Camera-type eye (tissue), 1 donor: ENCODE data around the gene SEH1L. TPM values are rescaled to one million over a fixed set of nuclear protein-coding genes. Genes with fewer than 3 reads are reported as not detected.

Source experiments
- total RNA-seq: library from RNA; depleted of rRNA; stranded (reverse); fragments of >200 nt; gene quantifications from one replicate; pipeline ENCODE4 v1.2.3, GENCODE V29; 2014

The SEH1L gene
- total RNA-seq, result 30.5 TPM

DNA sequence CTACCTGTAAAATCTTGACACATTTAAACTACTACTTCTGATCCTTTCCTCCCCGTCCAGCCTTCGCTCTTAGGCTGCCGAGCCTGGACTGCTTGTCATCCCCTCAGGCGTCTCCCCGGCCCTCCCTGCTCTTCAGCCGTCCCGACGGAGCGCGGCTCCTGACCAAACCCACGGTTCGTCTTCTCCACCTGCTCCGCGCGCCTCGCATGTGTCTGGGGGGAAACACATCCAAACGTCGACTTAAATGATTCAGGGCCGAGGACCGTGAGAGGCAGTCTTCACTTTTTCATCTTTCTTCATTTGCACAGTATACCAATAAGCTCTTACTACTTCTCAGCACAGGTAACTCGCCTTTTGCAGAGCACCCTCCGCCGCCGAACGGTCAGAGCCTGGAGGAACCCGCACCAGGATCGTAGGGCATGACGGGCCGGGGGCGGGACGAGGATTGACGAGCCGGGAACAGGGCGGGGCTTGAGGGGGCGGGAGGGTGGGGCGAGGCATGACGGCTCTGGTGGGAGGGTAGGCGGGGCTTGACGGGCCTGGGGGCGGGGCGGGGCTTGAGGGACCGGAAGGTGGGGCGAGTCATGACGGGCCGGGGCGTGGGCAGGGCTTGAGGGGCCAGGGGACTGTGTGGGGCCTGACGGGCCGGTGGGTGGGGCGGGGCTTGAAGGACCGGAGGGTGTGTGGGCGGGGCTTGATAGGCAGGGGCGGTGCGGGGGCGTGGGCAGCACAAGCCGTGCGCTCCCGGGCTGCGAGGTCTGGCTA lies at the start of gene SEH1L:
TSS of gene SEH1L (plus strand) at position 727 of the 765 bp plus-strand sequence. CDS start 111 bp downstream, outside the sequence.

DNA sequence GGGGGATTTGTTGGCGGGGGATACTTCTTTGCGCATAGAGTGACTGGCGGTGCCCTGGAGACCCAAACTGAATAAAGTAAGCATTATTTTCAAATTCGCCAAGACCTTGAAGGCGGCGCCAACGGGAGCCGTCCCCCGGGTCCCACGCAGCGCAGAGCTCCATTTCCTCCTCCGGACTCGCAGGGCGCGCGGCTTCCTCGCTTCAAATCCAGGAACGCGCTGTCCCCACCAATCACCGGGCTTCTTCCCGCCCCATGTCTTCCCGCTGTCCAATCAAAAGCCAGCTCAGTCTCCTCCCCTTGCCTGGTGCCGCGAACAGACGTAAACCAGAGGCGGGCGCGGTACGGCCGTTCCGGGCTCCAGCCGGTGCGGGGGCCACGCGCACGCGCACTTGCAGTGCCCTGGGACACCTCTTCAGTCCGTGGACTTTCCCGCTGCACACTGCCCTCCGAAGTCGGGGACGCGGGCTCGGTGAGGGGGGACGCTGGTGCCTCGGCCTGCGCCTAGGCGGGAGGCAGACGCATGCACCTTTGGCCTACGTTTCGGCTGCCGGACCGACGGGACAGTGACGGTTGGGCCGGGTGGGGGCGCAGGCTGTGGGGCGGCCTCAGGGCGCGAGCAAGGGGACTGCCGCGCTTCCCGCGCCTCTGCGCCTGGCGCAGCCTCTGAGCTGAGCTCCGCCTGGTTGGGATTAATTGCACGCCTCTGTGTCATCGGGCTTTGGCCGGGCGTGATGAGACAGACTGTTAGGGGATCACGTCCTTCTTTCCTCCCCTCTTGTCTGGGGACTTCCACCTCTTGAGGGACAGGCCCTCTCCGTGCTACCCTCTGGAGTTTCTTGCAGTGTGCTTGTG lies 43.4 kb downstream of the SEH1L start, which contains the start of gene CEP192:
TSS of gene CEP192 (plus strand) at position 396 of the 854 bp plus-strand sequence. CDS start 8,063 bp downstream, outside the sequence.

Other genes starting within 250 kb of the SEH1L start
- 18.0 TPM for gene CEP76, start 245.3 kb upstream of the SEH1L start, total RNA-seq
- 50.5 TPM for gene PSMG2, start 245.0 kb upstream of the SEH1L start, total RNA-seq
- 52.9 TPM for gene PTPN2, start 63.8 kb upstream of the SEH1L start, total RNA-seq
- 67.1 TPM for gene CEP192, start 43.4 kb downstream of the SEH1L start, total RNA-seq